Germinal center (tissue), 1 donor: ENCODE measurements around the gene PGM2.

Experiments
- DNase-seq: peaks from one replicate; pipeline ENCODE4 v3.0.0; 2012; ENCODE audit warnings: mixed read lengths, low spot score

PGM2 gene

GRCh38 chr4:37902738-37903693, 76.5 kb downstream of the PGM2 start:
- DNase-seq = no peak

- DNase-seq = no peak
Observed at GRCh38 chr4:37903901-37904300, 77.4 kb downstream of the PGM2 start.

GRCh38 chr4:37904824-37905223, 78.3 kb downstream of the PGM2 start:
- DNase-seq = no peak

- DNase-seq = no peak
Observed at GRCh38 chr4:37905533-37906169, 79.2 kb downstream of the PGM2 start.

- DNase-seq = no peak
Observed at GRCh38 chr4:37908488-37909331, 82.2 kb downstream of the PGM2 start.

- DNase-seq = no peak
Observed at GRCh38 chr4:37909332-37910090, 83.0 kb downstream of the PGM2 start.

- no peak for DNase-seq
Observed at GRCh38 chr4:37910091-37910486, 83.6 kb downstream of the PGM2 start.
